IPS-15b (cell line): Measurements from ENCODE around the gene SNX32.
A peak's percentile ranks its signal among the peaks of the same experiment; 100 is the strongest.
"Not testable (repeated sequence)": the region's sequence is repeated elsewhere in the genome, so short reads cannot be mapped to it uniquely, and the experiment has no call there.

Source experiments
- H3K27me3 ChIP-seq: one replicate; pipeline ENCODE4 v1.6.1; 2013; ENCODE audit warnings: low read length; ENCODE audit not compliant: control insufficient read depth, insufficient read depth
- H3K36me3 ChIP-seq: one replicate; pipeline ENCODE4 v1.6.1; 2013; ENCODE audit warnings: low read length; ENCODE audit not compliant: control insufficient read depth, insufficient read depth
- H3K4me1 ChIP-seq: one replicate; pipeline ENCODE4 v1.6.1; 2013; ENCODE audit warnings: mild to moderate bottlenecking, low read length; ENCODE audit not compliant: control insufficient read depth, insufficient read depth
- H3K4me3 ChIP-seq: one replicate; pipeline ENCODE4 v1.5.1; 2013; ENCODE audit warnings: low read depth, low read length
- H3K9ac ChIP-seq: one replicate; pipeline ENCODE4 v1.6.1; 2013; ENCODE audit warnings: low read depth, mild to moderate bottlenecking, low read length
- H3K9me3 ChIP-seq: one replicate; pipeline ENCODE4 v1.6.1; 2013; ENCODE audit warnings: mild to moderate bottlenecking, low read length; ENCODE audit not compliant: control insufficient read depth, insufficient read depth

The SNX32 gene

DNA sequence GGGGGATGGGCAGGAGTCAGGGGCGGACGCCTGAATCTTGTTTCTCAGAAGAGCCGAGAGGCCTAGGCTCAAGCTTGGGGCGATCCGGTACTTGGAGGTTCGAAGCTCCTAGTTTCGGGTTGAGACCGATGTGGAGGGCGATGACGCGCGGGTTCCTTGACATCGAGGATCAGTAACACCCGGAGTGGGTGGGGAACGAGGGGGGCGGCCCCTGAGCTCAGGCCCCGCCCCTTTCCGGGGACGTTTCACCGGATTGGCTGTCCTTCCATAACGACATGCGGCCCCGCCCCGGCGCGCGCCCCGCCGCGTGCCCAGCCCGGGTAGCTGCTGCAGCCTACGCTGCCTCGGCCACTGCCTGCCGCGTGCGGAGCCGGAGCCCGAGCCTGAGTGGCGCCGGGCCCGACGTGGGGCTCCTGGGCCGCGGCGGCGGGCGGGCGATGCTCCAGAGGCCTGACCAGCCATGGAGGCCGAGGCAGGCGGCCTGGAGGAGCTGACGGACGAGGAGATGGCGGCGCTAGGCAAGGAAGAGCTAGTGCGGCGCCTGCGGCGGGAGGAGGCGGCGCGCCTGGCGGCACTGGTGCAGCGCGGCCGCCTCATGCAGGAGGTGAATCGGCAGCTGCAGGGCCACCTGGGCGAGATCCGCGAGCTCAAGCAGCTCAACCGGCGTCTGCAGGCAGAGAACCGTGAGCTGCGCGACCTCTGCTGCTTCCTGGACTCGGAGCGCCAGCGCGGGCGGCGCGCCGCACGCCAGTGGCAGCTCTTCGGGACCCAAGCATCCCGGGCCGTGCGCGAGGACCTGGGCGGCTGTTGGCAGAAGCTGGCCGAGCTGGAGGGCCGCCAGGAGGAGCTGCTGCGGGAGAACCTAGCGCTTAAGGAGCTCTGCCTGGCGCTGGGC, 56.8 kb downstream of the SNX32 start, which contains the start of gene CCDC85B:
Gene CCDC85B, plus strand, starts transcription at position 350 of the 895 bp plus-strand sequence. Its CDS starts 111 bp downstream, at position 461.
- Histone ChIP-seq H3K9me3 (no peaks in the 10 kb centered on the region), H3K4me1 (peaks cover 10% of the 10 kb centered on the region), H3K36me3 (peaks cover 6% of the 10 kb centered on the region), H3K9ac (peak within 1 kb of the TSS; percentile 54), H3K27me3 (peaks cover 21% of the 10 kb centered on the region), H3K4me3 (peak within 1 kb of the TSS; percentile 75)

DNA sequence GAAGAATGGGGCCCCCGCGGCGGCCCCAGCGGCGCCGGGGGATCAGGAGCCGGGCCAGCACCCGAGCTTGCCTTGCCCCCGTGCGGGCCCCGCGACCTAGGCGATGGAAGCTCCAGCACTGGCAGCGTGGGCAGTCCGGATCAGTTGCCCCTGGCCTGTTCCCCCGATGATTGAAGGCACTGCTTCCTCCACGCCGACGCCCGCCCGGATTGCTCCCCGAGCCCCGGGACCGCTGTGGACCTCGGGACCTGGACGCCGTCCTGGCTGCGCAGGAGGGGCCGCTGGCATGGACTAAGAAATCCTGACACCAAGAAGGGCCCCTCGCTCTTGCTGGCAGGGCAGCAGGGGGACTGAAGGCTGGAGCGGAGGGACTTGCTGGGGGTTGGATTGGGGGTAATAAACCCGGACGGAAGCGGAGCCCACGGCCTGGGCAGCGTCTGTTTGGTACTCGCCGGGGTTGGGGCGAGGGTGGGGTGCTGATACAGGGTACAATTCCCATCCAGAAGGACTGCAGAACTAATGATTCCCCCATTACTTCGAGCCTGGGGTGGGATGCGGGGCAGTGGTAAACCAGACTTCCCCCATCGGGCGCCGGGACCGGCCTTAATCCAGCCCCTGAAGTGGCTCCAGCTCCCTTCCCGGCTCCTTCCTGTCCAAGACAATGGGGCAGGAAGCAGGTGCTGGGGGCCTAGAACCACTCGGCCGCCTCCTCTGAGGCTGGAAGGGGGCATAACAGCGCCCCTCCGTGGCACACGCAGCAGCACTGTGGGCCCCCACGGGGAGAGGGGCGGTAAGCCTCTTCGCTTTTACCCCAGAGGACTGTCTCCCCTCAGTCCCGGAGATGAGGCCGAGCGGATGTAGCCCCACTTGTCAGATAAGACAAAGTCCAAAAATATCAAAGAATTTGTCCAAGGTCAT, 57.7 kb downstream of the SNX32 start:
- Histone ChIP-seq H3K4me3 (peak overlapping the region; percentile 75), H3K4me1 (peaks cover 10% of the 10 kb centered on the region), H3K36me3 (no peaks in the 10 kb centered on the region), H3K9me3 (no peaks in the 10 kb centered on the region), H3K27me3 (peaks cover 21% of the 10 kb centered on the region), H3K9ac (peak overlapping the region; percentile 54)

DNA sequence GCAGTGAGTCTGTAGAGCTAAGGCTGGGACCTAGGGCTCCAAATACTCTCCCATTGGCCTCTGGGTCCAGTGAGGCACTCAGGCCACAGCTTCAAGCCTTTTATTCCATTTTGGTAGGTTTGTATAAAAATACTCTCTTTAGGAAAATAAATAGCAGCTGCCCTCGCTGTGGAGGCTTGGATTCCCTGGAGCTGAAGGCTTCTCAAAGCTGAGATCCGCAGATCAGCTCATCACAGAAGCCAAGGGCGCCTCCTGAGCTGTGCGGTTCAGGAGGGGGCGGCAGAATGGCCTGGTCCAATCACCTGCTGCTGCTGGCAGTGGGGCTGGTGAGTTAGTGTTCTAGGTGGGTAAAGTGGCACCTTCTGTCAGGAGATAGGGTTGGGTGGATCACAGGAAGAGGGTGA, 58.4 kb downstream of the SNX32 start:
- H3K27me3 ChIP-seq = peaks cover 25% of the 10 kb centered on the region
- H3K4me3 ChIP-seq = peak overlapping the region; percentile 75
- not testable (repeated sequence) for H3K9ac ChIP-seq, H3K9me3 ChIP-seq, H3K36me3 ChIP-seq, H3K4me1 ChIP-seq

DNA sequence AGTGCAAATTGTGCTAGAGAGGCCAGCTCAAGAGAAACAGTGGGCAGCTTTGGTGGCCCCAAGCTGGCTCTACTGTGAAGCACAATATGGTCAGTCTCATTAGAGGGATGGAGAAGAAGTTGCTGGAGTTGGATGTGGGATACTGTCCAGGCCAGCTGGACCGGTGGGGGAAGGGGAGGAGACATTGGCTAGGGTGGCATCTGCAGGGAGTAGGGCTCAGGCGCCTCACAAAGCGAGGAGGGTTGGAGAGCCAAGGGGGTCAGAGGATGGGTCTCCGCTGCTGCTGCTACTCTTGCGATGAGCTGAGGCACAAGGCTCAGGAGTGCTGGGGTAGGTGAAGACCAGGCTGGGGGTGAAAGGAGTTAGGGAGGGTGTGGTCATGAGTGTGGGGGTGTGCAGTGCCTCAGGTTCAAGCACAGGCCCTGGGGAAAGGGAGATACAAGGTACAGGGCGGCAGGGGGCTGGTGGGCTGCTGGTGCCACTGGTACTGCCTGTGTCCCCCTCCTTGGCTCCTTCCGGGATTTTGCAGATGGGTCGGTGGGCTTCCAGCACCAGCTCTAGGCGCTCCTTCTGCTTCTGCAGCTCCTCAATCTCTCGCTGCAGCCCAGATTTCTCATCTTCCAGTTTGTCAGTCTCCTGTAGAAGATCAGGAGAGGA, 59.0 kb downstream of the SNX32 start:
- H3K4me1 ChIP-seq = peaks cover 10% of the 10 kb centered on the region
- no peaks in the 10 kb centered on the region for H3K36me3 ChIP-seq
- no peak overlapping the region for H3K4me3 ChIP-seq
- no peaks in the 10 kb centered on the region for H3K9me3 ChIP-seq
- peaks cover 25% of the 10 kb centered on the region for H3K27me3 ChIP-seq
- H3K9ac ChIP-seq = no peak overlapping the region

DNA sequence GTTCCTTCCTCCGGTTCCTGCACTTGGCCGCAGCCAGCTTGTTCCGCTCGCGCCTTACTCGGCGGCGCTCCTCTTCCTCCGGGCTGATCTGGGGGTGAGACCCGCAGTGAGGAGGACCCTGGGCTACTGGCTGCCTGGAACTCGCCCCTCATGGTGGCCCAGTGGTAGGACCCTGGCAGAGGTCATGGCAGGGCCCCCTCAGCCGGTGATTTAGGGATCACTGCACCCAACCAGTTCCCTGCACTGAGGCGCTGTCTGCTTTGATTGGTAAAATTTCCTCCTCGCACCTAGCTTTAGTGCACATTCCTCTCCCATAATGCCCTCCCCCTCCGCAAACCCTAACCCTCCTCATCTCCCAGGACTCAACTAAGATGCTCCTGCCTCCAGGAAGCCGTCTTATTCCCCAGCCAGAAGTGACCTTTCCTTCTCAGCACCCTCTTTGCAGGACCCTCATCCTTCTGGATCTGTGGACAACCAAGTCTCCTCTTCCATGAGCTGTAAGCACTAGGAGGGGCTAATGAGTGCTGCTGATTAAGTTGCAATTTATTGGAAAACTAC, 60.4 kb downstream of the SNX32 start:
- Histone ChIP-seq H3K27me3 (peaks cover 35% of the 10 kb centered on the region), H3K36me3 (no peaks in the 10 kb centered on the region), H3K9ac (no peak overlapping the region), H3K4me1 (peaks cover 8% of the 10 kb centered on the region), H3K4me3 (no peak overlapping the region), H3K9me3 (no peaks in the 10 kb centered on the region)

DNA sequence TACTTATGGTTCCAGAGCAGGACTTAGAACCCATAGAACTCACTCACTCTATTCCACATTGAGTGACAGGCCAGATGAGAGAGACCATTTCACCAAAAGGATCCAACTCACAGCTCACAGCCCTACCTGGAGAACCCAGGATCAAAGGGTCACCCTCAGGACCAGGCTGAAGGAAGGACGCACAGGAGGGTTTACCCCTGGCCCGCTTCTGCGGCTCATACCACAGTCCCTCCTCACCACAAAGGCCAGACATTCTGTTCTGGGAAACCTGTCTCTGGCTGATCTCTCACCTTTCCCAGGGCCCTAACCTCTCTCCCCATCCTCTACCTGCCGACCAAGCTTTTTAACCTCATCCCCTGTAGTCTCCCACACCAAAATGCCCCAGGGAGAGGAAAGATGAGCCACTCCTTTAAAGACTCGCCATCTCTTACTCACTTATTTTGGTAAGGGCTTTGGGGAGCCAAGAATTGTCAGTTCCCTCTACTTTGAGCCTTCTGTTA, 61.8 kb downstream of the SNX32 start:
- Histone ChIP-seq H3K36me3 (no peaks in the 10 kb centered on the region), H3K9me3 (no peaks in the 10 kb centered on the region), H3K4me3 (no peak overlapping the region), H3K9ac (no peak overlapping the region), H3K27me3 (peaks cover 30% of the 10 kb centered on the region), H3K4me1 (peaks cover 3% of the 10 kb centered on the region)

DNA sequence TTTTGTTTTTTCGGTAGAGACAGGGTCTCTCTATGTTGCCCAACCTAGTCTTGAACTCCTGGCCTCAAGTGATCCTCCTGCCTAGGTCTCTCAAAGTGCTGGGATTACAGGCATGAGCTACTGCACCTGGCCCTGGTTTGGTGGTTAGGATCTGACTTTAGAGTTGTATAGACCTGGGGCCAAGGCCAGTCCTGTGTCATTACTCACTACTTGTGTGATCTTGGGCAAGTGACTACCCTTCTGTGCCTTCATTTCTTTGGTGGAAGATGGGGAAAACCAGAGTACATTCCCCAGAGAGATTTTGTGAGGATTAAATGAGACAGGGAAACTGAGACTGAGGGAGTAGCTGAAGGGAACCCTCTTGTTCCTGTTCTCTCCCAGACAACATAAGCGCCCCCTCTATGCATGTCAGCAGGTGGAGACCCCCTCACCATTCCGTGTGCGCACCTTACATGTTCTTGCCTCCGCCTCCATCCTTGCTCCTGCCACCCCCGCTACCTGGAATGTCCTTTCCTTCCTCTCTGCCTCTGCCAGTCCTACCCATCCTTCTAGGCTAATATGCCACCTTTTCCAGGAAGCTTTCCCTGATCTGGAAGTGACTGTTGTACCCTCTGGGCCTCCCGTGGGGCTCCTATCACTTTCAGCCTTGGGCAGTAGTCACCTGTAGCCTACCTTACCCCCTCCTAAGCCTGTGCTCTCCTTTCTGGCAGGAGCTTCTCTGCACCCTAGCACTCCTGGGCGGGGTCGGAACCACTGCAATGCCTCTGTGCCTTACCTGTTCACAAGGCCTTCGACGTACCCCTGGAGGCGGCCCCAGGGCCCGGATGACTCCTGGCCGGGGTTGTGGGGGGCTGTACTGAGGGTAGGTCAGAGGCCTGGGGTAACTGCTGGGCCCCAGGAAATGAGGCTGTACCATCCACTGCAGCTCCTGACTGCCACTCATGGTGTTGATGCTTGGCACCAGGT, 62.6 kb downstream of the SNX32 start:
- Histone ChIP-seq H3K27me3 (peaks cover 36% of the 10 kb centered on the region), H3K9me3 (no peaks in the 10 kb centered on the region), H3K4me1 (peaks cover 5% of the 10 kb centered on the region), H3K36me3 (no peaks in the 10 kb centered on the region), H3K9ac (no peak overlapping the region), H3K4me3 (no peak overlapping the region)

DNA sequence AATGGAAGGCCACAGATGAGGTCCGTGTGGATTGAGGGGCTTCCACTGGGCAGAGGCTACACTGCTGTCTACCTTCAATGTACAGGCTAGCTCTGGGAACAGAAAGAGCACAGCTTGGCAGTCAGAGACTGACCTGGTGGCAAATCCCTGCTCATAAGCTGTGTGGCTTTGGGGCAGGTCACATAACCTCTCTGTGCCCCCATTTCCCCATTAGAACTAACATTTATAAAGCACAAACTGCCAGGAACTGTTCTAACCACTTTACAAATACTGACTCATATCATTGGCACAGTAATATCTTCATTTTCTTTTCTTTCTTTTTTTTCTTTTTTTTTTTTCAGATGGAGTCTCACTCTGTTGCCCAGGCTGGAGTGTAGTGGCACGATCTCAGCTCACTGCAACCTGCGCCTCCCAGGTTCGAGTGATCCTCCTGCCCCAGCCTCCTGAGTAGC, 63.3 kb downstream of the SNX32 start:
- H3K9ac ChIP-seq = no peak overlapping the region
- H3K27me3 ChIP-seq = peaks cover 36% of the 10 kb centered on the region
- H3K36me3 ChIP-seq = no peaks in the 10 kb centered on the region
- no peaks in the 10 kb centered on the region for H3K9me3 ChIP-seq
- H3K4me1 ChIP-seq = peaks cover 3% of the 10 kb centered on the region
- H3K4me3 ChIP-seq = no peak overlapping the region

DNA sequence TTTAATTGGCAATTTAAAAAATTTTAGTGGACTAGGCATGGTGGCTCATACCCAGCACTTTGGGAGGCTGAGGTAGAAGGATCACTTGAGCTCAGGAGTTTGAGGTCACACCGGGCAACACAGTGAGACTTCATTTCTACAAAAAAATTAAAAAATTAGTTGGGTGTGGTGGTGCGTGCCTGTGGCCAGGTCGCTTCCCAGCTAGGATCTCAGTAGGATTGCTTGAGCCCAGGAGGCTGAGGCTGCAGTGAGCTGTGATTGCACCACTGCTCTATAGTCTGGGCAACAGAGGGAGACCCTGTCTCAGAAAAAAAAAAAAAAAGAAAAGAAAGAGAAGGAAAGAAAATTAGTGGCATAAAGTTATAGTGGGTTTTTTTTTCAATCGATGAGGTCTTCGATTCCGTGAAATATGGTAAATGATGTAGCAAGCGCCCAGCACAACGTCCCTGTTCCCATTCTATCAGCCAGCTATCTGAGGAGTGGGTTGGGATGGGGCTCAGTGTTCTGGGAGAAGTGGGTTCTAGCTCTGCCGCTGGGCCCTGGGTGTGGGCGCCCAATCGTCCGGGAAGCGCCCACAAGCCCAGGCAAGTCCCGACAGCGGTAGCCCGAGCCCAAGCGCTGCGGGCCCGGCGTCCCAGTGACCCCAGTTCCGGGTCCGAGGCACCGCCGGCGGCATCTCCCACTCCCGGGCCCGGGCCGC, 65.0 kb downstream of the SNX32 start:
- H3K27me3 ChIP-seq = peaks cover 52% of the 10 kb centered on the region
- no peaks in the 10 kb centered on the region for H3K9me3 ChIP-seq
- no peak overlapping the region for H3K9ac ChIP-seq
- H3K4me1 ChIP-seq = peaks cover 6% of the 10 kb centered on the region
- H3K4me3 ChIP-seq = peak overlapping the region; percentile 74
- H3K36me3 ChIP-seq = no peaks in the 10 kb centered on the region
